Calu3 (cell line): Measurements from ENCODE around the gene ROBO4. TPM values are rescaled to one million over a fixed set of nuclear protein-coding genes. Genes with fewer than 3 reads are reported as not detected.

Experiments
- BruUV-seq: library from RNA; stranded (reverse); fragments of 400-500 nt; replicated peaks from 2 replicates; lab custom pipeline; 2021; lab: Mats Ljungman, UMichigan
- CTCF ChIA-PET: fragments of 300-600 bp; sonication (Branson Sonifier 250); formaldehyde crosslinking; loops from one replicate; lab custom pipeline; 2022; ENCODE audit warnings: antibody characterized with exemption; lab: Charles Lee
- DNase-seq: peaks from one replicate; pipeline ENCODE4 v3.0.0; 2022
- H3K27ac Mint-ChIP-seq: one replicate; pipeline ENCODE4 v1.8.0; 2022; ENCODE audit warnings: mixed read lengths; ENCODE audit not compliant: unreplicated experiment
- H3K27me3 Mint-ChIP-seq: one replicate; pipeline ENCODE4 v1.8.0; 2022; ENCODE audit warnings: mixed read lengths; ENCODE audit not compliant: unreplicated experiment
- H3K36me3 Mint-ChIP-seq: one replicate; pipeline ENCODE4 v1.8.0; 2022; ENCODE audit warnings: mild to moderate bottlenecking, moderate library complexity, mixed read lengths; ENCODE audit not compliant: insufficient read depth, unreplicated experiment
- H3K4me1 Mint-ChIP-seq: one replicate; pipeline ENCODE4 v1.8.0; 2022; ENCODE audit warnings: mild to moderate bottlenecking, low read depth, mixed read lengths; ENCODE audit not compliant: unreplicated experiment
- H3K4me3 Mint-ChIP-seq: one replicate; pipeline ENCODE4 v1.8.0; 2022; ENCODE audit warnings: mild to moderate bottlenecking, low read depth, moderate library complexity, mixed read lengths; ENCODE audit not compliant: unreplicated experiment
- H3K9me3 Mint-ChIP-seq: one replicate; pipeline ENCODE4 v1.8.0; 2022; ENCODE audit warnings: low read depth, mixed read lengths; ENCODE audit not compliant: unreplicated experiment
- intact Hi-C: fragments of 100-400 bp; cut with micrococcal nuclease; formaldehyde crosslinking; loops from one replicate; pipeline ENCODE4 v1.10.0; 2022; ENCODE audit not compliant: unreplicated experiment
- total RNA-seq: library from RNA; stranded (reverse); gene quantifications from 2 replicates; pipeline ENCODE4 v1.2.3, GENCODE V29; 2022
- TF ChIP-seq, protein P1 (sequence below): fragments of 200-600 bp; IDR thresholded peaks from one replicate; pipeline ENCODE4 v1.8.0; 2022; ENCODE audit warnings: antibody characterized with exemption; ENCODE audit not compliant: unreplicated experiment

ROBO4 gene
- total RNA-seq, 1 experiment from 2014 or later, result not detected

DNA sequence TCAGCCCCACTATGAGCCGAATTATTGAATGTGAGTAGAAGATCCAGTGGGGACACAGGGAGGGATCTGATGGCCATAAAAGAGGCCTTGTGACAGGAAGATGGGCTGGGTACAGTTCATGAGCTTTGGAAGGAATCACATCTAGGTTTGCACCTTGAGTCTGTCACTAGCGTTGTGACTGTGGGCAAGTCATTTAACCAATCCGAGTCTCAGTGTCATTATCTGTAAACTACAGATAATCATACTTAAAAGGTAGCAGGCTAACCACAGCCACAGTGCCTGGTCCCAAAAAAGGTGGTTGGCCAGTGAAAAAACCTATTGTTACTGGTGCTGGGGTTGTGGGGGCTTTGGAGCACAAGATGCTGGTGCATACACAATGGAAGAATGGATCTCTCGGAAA lies 25.2 kb upstream of the ROBO4 start:
- DNase-seq, result no peak
- BruUV-seq, result no TSS peak
- Mint-ChIP-seq H3K9me3 (no peaks in the 10 kb centered on the region), H3K27ac (no peak overlapping the region), H3K4me1 (no peaks in the 10 kb centered on the region), H3K36me3 (no peaks in the 10 kb centered on the region), H3K4me3 (no peak overlapping the region), H3K27me3 (peaks cover 47% of the 10 kb centered on the region)
- intact Hi-C loops, result no loop called here
- CTCF ChIA-PET, result no interaction called here
- TF ChIP-seq, protein P1, sequence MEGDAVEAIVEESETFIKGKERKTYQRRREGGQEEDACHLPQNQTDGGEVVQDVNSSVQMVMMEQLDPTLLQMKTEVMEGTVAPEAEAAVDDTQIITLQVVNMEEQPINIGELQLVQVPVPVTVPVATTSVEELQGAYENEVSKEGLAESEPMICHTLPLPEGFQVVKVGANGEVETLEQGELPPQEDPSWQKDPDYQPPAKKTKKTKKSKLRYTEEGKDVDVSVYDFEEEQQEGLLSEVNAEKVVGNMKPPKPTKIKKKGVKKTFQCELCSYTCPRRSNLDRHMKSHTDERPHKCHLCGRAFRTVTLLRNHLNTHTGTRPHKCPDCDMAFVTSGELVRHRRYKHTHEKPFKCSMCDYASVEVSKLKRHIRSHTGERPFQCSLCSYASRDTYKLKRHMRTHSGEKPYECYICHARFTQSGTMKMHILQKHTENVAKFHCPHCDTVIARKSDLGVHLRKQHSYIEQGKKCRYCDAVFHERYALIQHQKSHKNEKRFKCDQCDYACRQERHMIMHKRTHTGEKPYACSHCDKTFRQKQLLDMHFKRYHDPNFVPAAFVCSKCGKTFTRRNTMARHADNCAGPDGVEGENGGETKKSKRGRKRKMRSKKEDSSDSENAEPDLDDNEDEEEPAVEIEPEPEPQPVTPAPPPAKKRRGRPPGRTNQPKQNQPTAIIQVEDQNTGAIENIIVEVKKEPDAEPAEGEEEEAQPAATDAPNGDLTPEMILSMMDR, result no peak

DNA sequence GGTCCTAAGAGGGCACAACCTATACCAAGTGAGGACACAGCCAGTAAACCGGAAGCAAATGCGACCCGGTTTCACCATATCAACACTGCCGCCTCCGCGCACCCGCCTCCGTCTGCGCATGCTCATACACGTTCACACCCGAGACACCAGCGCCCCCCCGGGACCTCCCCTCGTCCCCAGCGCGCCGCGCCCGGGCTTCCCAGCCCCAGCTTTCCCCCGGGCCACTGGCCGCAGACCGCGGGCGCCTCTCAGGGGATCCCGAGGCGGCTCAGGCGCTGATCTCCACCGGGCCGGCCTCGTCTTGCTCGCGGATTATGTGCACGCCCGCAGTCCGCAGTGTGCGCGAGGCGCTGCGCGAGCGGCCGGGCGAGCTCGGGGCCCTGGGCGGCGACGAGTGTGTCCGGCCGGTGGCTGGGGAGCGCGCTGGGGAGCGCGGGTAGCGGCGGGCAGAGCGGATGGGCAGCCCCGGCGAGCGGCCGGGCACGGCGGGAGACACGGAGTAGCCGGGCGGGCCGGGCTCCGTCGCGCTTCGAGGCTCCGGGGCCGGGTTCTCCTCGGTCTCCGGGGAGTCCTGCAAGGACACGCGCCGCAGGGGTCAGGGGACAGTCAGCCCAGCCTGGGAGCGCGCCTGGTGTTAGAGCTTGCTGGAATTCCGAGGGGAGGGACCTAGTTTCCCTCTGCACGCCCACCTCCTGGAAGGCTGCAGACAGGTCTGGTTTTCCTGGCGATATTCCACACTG lies 23.4 kb upstream of the ROBO4 start:
- intact Hi-C loops, result no loop called here
- no peak for DNase-seq
- TF ChIP-seq, protein P1, result no peak
- H3K9me3 Mint-ChIP-seq, result no peaks in the 10 kb centered on the region
- H3K27ac Mint-ChIP-seq, result no peak overlapping the region
- H3K36me3 Mint-ChIP-seq, result no peaks in the 10 kb centered on the region
- no peak overlapping the region for H3K4me3 Mint-ChIP-seq
- BruUV-seq, result no TSS peak
- H3K4me1 Mint-ChIP-seq, result no peaks in the 10 kb centered on the region
- H3K27me3 Mint-ChIP-seq, result peaks cover 65% of the 10 kb centered on the region
- CTCF ChIA-PET, result no interaction called here

DNA sequence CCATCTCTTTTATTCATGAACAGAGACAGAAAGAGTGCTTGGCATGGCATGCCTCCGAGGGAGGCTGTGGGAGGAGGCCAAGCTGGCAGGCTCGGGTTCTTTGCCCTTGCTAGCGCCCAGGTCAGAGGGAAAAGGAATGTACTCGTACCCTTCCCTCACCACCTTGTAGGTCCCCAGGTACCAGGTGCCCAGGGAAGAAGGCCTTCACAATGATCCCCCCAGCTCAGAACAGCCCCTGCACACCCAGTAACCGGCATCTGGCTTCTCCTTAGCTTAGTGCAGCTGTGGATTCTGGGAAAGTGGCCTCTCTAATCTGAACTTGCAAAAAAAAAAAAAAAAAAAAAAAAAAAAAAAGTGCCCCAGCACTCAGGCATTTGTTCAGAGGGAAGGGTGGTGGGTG lies 22.7 kb upstream of the ROBO4 start:
- BruUV-seq, result no TSS peak
- peaks cover 65% of the 10 kb centered on the region for H3K27me3 Mint-ChIP-seq
- intact Hi-C loops, result no loop called here
- H3K27ac Mint-ChIP-seq, result no peak overlapping the region
- no peaks in the 10 kb centered on the region for H3K36me3 Mint-ChIP-seq
- CTCF ChIA-PET, result interaction anchor here (0.6 kb wide), 1 partner anchor 204 kb away, joined by 8 read pairs; no protein-coding TSS in a partner anchor
- H3K4me1 Mint-ChIP-seq, result no peaks in the 10 kb centered on the region
- TF ChIP-seq, protein P1, result no peak
- no peak for DNase-seq
- no peaks in the 10 kb centered on the region for H3K9me3 Mint-ChIP-seq
- H3K4me3 Mint-ChIP-seq, result no peak overlapping the region

DNA sequence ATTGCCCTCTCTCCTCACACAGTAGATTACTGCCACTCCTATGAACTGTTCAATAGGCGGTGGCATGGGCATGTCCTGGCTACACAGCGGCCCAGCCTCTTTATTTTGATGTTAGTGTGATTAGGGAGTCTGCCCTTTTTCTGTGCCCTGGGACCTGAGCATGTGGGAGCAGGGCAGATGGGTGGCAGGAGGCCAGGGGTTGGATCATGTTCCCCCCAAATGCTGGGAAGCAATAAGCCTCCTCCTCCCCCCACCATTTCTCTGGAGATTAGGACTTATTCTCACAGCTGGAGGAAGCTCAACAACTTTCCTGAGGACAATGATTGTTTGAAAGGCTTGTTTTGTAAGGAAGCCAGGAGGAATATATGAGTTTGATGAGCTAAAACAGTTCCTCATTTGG lies 22.2 kb upstream of the ROBO4 start:
- Mint-ChIP-seq H3K4me3 (no peak overlapping the region), H3K36me3 (no peaks in the 10 kb centered on the region), H3K27ac (no peak overlapping the region), H3K9me3 (no peaks in the 10 kb centered on the region), H3K4me1 (no peaks in the 10 kb centered on the region), H3K27me3 (peaks cover 65% of the 10 kb centered on the region)
- CTCF ChIA-PET, result interaction anchor here (0.6 kb wide), 1 partner anchor 204 kb away, joined by 8 read pairs; no protein-coding TSS in a partner anchor
- TF ChIP-seq, protein P1, result no peak
- BruUV-seq, result no TSS peak
- DNase-seq, result no peak
- intact Hi-C loops, result no loop called here
